ENCODE data around the gene NOG.

Gene NOG

DNA sequence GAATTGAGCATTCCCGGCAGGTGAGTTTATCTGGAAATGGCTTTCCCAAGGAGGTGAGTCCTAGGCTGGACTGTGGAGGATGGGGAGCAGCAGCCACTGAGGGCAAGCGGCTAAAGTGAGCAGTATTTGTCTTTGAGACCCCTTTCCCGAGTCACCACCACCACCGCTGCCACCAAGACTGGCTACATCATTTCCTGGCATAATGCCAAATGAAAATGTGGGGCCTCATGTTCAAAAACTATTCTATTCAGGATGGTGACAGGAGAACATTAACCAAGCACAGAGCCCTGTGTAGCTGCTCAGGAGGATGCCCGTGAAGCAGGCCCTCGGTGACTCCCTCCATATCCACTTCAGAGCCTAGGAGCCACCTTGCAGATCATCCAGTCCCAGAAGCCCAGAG is 46.0 kb downstream of the NOG start:
- DNase-seq, result no peak

DNA sequence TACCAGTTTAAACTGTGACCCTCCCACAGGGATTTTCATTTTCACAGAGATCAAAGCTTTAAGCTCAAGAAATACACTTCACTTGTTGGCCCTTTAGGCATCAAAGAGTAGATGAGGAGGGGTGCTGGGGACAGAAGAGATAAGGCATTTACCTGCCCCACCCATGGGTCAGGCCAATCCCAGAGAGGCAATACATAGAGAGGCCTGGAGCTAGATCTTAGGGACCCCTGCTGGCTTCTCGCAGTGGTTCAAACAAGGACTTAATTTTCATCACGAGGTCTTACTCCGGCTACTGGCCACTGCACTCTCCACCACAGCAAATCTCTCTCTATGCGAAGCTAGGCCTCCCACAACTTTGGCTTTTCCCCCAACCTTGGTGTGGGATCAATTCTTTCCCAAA is 46.6 kb downstream of the NOG start:
- peak; percentile 30 for DNase-seq

DNA sequence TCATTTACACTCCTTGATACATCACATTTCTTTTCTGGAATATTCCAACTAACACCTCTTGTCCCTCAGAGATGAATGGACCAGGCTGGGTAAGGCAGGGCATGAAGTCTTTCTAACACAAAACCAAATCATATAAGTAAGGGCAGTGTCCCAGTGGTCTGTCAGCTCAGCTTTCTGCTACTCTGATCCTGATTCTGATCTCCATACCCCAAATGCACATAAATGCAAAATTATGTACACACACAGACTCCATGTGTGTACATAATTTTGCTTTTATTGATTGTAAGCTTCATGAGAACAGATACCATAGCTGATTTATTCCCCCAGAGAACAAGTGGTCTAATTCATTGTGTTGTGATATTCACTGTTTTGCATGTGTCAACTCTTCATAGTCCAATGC is 47.9 kb downstream of the NOG start:
- no peak for DNase-seq

DNA sequence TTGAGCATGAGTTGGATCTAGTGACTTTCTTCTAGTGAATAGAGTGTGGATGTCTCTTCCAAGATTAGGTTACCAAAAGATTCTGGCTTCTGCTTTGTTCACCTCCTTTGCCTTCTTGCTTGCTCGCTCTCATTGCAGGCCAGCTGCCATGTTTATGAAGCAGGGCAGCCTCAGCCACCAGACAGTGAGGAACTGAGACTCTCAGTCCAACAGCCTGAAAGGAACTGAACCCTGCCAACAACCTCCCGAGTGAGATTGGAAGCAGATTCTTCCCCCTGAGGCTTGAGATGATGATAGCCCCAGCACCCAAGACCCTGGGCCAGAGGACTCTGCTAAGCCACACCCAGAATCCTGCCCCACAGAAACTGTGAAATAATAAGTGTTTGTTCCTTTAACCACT is 48.4 kb downstream of the NOG start:
- no peak for DNase-seq

DNA sequence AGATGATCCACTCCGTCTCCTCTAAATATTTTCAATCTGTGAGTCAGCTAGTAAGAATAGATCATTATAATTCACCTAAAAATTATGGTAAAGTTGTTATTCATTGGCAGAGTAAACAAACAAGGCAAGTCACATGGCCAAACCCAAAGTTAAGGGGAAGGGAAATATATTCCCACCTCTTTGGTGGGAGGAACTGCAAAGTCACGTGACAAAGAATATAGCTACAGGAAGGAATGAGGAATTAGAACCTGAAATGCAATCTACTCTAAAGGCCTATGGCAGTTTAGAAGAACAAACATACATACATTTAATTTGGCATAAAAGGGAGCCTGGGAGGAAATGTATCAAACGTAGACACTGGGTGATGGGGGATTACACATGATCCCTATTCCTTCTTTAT is 48.9 kb downstream of the NOG start:
- no peak for DNase-seq
